Jurkat, Clone E6-1 (cell line): ENCODE data around the gene NEDD9.
A peak's percentile ranks its signal among the peaks of the same experiment; 100 is the strongest.

Experiments used
- DNase-seq: peaks from one replicate; pipeline ENCODE4 v3.0.0-alpha.2; 2011; ENCODE audit warnings: low read depth, low spot score
- H3K4me3 ChIP-seq: 2 replicates; pipeline ENCODE4 v1.5.1; 2011; ENCODE audit warnings: mild to moderate bottlenecking, low read length, control low read depth, moderate library complexity

NEDD9 gene

GRCh38 chr6:11190625-11191245, 41.7 kb downstream of the NEDD9 start:
- DNase-seq: no peak
- no peak overlapping the region for H3K4me3 ChIP-seq

- no peak for DNase-seq
- no peak overlapping the region for H3K4me3 ChIP-seq
These were observed 42.4 kb downstream of the NEDD9 start for GRCh38 chr6:11189865-11190624.

GRCh38 chr6:11188161-11188915, 44.1 kb downstream of the NEDD9 start:
- DNase-seq: no peak
- H3K4me3 ChIP-seq: no peak overlapping the region

GRCh38 chr6:11187301-11187700, 45.2 kb downstream of the NEDD9 start:
- H3K4me3 ChIP-seq: no peak overlapping the region
- DNase-seq: no peak

GRCh38 chr6:11185204-11185842, 47.1 kb downstream of the NEDD9 start:
- no peak overlapping the region for H3K4me3 ChIP-seq
- no peak for DNase-seq

GRCh38 chr6:11183761-11184362, 48.6 kb downstream of the NEDD9 start:
- DNase-seq: no peak
- H3K4me3 ChIP-seq: no peak overlapping the region

GRCh38 chr6:11181478-11182136, 50.9 kb downstream of the NEDD9 start:
- H3K4me3 ChIP-seq: no peak overlapping the region
- DNase-seq: no peak

- no peak for DNase-seq
- no peak overlapping the region for H3K4me3 ChIP-seq
These were observed 52.9 kb downstream of the NEDD9 start for GRCh38 chr6:11179419-11180202.

GRCh38 chr6:11179088-11179418, 53.4 kb downstream of the NEDD9 start:
- no peak for DNase-seq
- H3K4me3 ChIP-seq: no peak overlapping the region

- no peak overlapping the region for H3K4me3 ChIP-seq
- DNase-seq: no peak
These were observed 55.2 kb downstream of the NEDD9 start for GRCh38 chr6:11177271-11177670.

GRCh38 chr6:11174242-11174611, 58.2 kb downstream of the NEDD9 start:
- DNase-seq: no peak
- H3K4me3 ChIP-seq: no peak overlapping the region

GRCh38 chr6:11172501-11173327, 59.8 kb downstream of the NEDD9 start:
- H3K4me3 ChIP-seq: no peak overlapping the region
- peak; percentile 55 for DNase-seq

- H3K4me3 ChIP-seq: no peak overlapping the region
- no peak for DNase-seq
These were observed 60.5 kb downstream of the NEDD9 start for GRCh38 chr6:11171952-11172351.

- DNase-seq: no peak
- H3K4me3 ChIP-seq: no peak overlapping the region
These were observed 64.3 kb downstream of the NEDD9 start for GRCh38 chr6:11168091-11168635.

GRCh38 chr6:11166948-11167347, 65.5 kb downstream of the NEDD9 start:
- no peak for DNase-seq
- no peak overlapping the region for H3K4me3 ChIP-seq

- no peak for DNase-seq
- H3K4me3 ChIP-seq: no peak overlapping the region
These were observed 67.5 kb downstream of the NEDD9 start for GRCh38 chr6:11164717-11165646.
